Measurements from ENCODE around the gene AKIRIN2.

GRCh38 chr6:87628424-87628823 is 73.6 kb downstream of the AKIRIN2 start:
- no peak for TF ChIP-seq CTCF (conservative IDR thresholded peaks at IDR 0.05)
- TF ChIP-seq ZFX (IDR thresholded peaks at IDR 0.05) = no peak
